Natural killer cell (primary cell): ENCODE results near the gene BCL2L11. TPM values are rescaled to one million over a fixed set of nuclear protein-coding genes. Genes with fewer than 3 reads are reported as not detected.

Experiments
- ATAC-seq, 3 donors: fragments of 150-1000 bp in 2 of 3; fragments of 200-7000 bp in 1 of 3; cut with Tn5 transposase; 1 replicate in 1 of 3; 2 replicates in 2 of 3; pipeline ENCODE4 v1.10.0; 2021; ENCODE audit warnings: mild to moderate bottlenecking in 2 of 3, moderate library complexity in 2 of 3
- DNase-seq, 2 donors: peaks; one replicate each; pipeline versions ENCODE4 v3.0.0 to v3.0.0-alpha.2; 2013 to 2021; ENCODE audit warnings: mixed read lengths in 1 of 2
- H3K27ac ChIP-seq: one replicate; pipeline ENCODE4 v1.5.1; 2013; ENCODE audit warnings: mild to moderate bottlenecking, low read length
- H3K27me3 ChIP-seq: one replicate; pipeline ENCODE4 v1.6.1; 2013; ENCODE audit warnings: low read length; ENCODE audit not compliant: control insufficient read depth, insufficient read depth
- H3K36me3 ChIP-seq: one replicate; pipeline ENCODE4 v1.6.1; 2013; ENCODE audit warnings: low read length; ENCODE audit not compliant: control insufficient read depth, insufficient read depth
- H3K4me1 ChIP-seq: one replicate; pipeline ENCODE4 v1.6.1; 2013; ENCODE audit warnings: low read length; ENCODE audit not compliant: control insufficient read depth, insufficient read depth
- H3K4me3 ChIP-seq: one replicate; pipeline ENCODE4 v1.5.1; 2013; ENCODE audit warnings: low read length
- H3K9me3 ChIP-seq: one replicate; pipeline ENCODE4 v1.6.1; 2013; ENCODE audit warnings: low read length; ENCODE audit not compliant: control insufficient read depth, insufficient read depth
- H3K27ac Mint-ChIP-seq, 2 donors: one replicate each; pipeline ENCODE4 v1.8.0; 2022; ENCODE audit warnings: mild to moderate bottlenecking in 2 of 2, mixed read lengths in 2 of 2, moderate library complexity in 1 of 2
- H3K27me3 Mint-ChIP-seq, 2 donors: one replicate each; pipeline ENCODE4 v1.8.0; 2022; ENCODE audit warnings: low read depth in 2 of 2, mixed read lengths in 2 of 2
- H3K36me3 Mint-ChIP-seq: one replicate; pipeline ENCODE4 v1.8.0; 2022; ENCODE audit warnings: mixed read lengths
- H3K4me1 Mint-ChIP-seq, 2 donors: one replicate each; pipeline ENCODE4 v1.8.0; 2022; ENCODE audit warnings: mixed read lengths in 2 of 2
- H3K4me3 Mint-ChIP-seq: one replicate; pipeline ENCODE4 v1.8.0; 2022; ENCODE audit warnings: mild to moderate bottlenecking, moderate library complexity, mixed read lengths
- H3K9me3 Mint-ChIP-seq, 2 donors: one replicate each; pipeline ENCODE4 v1.8.0; 2022; ENCODE audit warnings: mixed read lengths in 2 of 2
- WGBS: methylation state at CpG from one replicate; pipeline ENCODE4 v1.1.7; 2013; ENCODE audit warnings: missing lambda C conversion rate; ENCODE audit not compliant: insufficient coverage; 5-methylcytosine and 5-hydroxymethylcytosine counted together
- intact Hi-C: fragments of 100-400 bp; cut with micrococcal nuclease; formaldehyde crosslinking; loops from one replicate; pipeline ENCODE4 v1.14.2; 2022
- total RNA-seq, 4 donors: library from RNA; stranded (reverse); fragments of 120-200 nt in 1 of 4; gene quantifications; one replicate each; pipeline versions ENCODE4 v1.2.3 to v1.2.4, GENCODE V29; 2013 to 2022
- TF ChIP-seq, protein P1 (sequence below): fragments of 200-600 bp; IDR thresholded peaks from one replicate; pipeline ENCODE4 v1.8.0; 2022; ENCODE audit warnings: antibody characterized with exemption

BCL2L11 gene
- total RNA-seq, 3 donors from 2014 or later (not counting 1 experiment from before 2014, with no cell fraction given), result 27.4 to 56.9 (median 39.9) TPM

DNA sequence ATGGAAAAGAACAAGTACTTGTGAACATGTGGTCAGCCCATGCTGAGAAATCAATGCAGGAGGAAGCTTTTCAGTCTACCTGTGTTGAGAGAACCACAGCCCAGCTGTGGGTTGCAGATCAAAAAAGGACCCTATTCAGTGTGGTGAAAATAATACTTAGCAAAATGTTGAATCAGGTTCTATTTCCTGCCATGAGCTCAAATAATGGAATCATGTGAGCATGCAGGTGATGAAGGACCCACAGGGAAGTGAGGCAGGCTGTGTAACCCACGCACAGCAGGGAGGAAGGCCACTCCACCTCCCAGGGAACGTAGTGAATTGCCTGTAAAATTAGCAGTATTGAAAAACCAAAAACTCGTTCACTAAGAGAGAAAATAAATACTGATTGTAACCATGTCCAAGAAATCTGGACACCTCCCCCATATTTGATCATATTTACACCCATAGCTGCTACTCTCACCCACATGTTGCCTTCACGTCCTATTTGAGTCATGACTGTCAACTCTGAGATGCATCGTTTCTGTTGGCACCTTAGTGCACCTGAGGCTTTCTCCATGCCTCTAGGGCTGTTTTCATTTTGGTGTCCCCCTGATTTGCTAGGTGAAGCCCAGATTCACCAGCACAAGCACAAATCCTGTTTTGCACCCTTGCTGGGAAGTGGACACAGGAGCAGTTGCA is 20.5 kb upstream of the BCL2L11 start:
- intact Hi-C loops, result no loop called here
- WGBS, result 75% methylated on average over 5 of the region's 5 CpGs
- H3K27ac ChIP-seq, result no peak overlapping the region
- H3K9me3 ChIP-seq, result no peaks in the 10 kb centered on the region
- Mint-ChIP-seq H3K27me3 (peaks cover 5 to 11% of the 10 kb centered on the region in 2 donors), H3K4me3 (no peak overlapping the region), H3K4me1 (peaks cover 6 to 7% of the 10 kb centered on the region in 2 donors), H3K9me3 (no peaks in the 10 kb centered on the region), H3K36me3 (no peaks in the 10 kb centered on the region), H3K27ac (no peak overlapping the region)
- no peaks in the 10 kb centered on the region for H3K27me3 ChIP-seq
- peaks cover 4% of the 10 kb centered on the region for H3K4me1 ChIP-seq
- H3K4me3 ChIP-seq, result no peak overlapping the region
- TF ChIP-seq, protein P1, sequence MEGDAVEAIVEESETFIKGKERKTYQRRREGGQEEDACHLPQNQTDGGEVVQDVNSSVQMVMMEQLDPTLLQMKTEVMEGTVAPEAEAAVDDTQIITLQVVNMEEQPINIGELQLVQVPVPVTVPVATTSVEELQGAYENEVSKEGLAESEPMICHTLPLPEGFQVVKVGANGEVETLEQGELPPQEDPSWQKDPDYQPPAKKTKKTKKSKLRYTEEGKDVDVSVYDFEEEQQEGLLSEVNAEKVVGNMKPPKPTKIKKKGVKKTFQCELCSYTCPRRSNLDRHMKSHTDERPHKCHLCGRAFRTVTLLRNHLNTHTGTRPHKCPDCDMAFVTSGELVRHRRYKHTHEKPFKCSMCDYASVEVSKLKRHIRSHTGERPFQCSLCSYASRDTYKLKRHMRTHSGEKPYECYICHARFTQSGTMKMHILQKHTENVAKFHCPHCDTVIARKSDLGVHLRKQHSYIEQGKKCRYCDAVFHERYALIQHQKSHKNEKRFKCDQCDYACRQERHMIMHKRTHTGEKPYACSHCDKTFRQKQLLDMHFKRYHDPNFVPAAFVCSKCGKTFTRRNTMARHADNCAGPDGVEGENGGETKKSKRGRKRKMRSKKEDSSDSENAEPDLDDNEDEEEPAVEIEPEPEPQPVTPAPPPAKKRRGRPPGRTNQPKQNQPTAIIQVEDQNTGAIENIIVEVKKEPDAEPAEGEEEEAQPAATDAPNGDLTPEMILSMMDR, result no peak
- no peaks in the 10 kb centered on the region for H3K36me3 ChIP-seq
- no peak for DNase-seq
- ATAC-seq, result no peak

DNA sequence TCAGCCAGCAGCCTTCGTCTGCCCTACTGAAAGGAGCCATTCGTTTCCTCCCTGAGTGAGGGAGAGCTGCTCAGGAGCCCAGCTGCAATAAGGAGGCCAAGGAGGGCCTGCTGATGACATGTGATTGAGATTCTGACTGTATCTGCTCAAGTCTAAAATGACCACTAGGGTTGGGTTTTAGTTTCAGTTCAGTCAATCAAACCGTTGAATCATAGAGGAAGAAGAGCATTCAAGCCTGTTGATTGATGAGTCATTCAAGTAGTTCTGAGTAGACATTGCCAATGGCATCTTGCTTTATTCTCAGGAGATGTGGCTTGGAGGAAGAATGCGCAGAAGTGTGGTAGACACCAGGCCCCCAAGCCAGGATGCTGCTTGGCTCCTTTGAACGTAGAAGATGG is 19.9 kb upstream of the BCL2L11 start:
- TF ChIP-seq, protein P1, result no peak
- no peaks in the 10 kb centered on the region for H3K36me3 ChIP-seq
- Mint-ChIP-seq H3K9me3 (no peaks in the 10 kb centered on the region), H3K4me3 (no peak overlapping the region), H3K27ac (no peak overlapping the region), H3K27me3 (peaks cover 8 to 17% of the 10 kb centered on the region in 2 donors), H3K36me3 (no peaks in the 10 kb centered on the region), H3K4me1 (peaks cover 6 to 7% of the 10 kb centered on the region in 2 donors)
- H3K4me3 ChIP-seq, result no peak overlapping the region
- peak in 1 of 2 donors; percentile 16 for DNase-seq
- H3K27ac ChIP-seq, result no peak overlapping the region
- peaks cover 4% of the 10 kb centered on the region for H3K4me1 ChIP-seq
- ATAC-seq, result peak in 2 of 3 donors; percentile 18 to 38
- WGBS, result 63% methylated on average over 5 of the region's 5 CpGs
- H3K27me3 ChIP-seq, result no peaks in the 10 kb centered on the region
- no peaks in the 10 kb centered on the region for H3K9me3 ChIP-seq
- intact Hi-C loops, result no loop called here

DNA sequence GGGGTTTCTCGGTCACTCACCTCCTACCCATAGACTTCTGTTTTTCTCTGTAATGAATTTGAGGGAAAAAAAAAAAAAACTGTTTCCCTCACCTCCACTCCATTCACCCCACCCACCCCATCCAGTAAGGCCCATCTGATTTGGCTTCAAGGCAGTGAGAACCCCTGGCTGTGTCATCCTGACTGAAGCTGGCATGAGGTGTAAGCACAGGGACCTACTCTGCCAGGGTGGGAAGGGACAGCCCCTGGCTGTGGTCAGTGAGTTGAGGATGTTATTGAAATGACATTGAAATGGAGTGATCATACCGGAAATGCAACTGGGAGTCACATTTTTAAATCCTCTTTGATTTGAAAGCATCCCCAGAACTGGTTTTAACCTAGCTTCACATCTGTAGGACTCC is 19.1 kb upstream of the BCL2L11 start:
- intact Hi-C loops, result no loop called here
- Mint-ChIP-seq H3K4me3 (no peak overlapping the region), H3K27ac (no peak overlapping the region), H3K27me3 (peaks cover 14 to 25% of the 10 kb centered on the region in 2 donors), H3K4me1 (peaks cover 6 to 7% of the 10 kb centered on the region in 2 donors), H3K9me3 (no peaks in the 10 kb centered on the region), H3K36me3 (no peaks in the 10 kb centered on the region)
- DNase-seq, result no peak
- TF ChIP-seq, protein P1, result no peak
- no peak for ATAC-seq
- Histone ChIP-seq H3K27ac (no peak overlapping the region), H3K4me1 (peaks cover 4% of the 10 kb centered on the region), H3K9me3 (no peaks in the 10 kb centered on the region), H3K27me3 (no peaks in the 10 kb centered on the region), H3K4me3 (no peak overlapping the region), H3K36me3 (no peaks in the 10 kb centered on the region)
- 88% methylated on average over 1 of the region's 2 CpGs for WGBS

DNA sequence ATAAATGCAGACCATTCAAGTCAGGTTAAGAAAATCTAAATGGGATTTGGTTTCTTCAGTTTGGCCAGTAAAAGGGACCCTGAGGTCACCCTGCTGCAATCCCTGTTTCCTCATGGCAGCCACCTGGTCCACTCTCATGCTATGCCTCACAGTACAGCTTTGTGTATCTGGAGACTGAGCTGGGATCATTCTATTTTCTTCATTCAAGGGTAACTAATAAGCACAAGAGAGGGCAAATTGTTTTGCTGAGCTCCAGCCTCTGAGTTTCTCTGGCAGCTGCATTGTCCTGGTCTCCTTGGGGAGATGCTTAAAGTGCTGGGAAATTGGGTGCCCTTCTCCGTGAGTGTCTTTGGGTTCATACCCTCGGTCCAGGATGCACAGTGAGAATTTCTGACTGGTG is 18.5 kb upstream of the BCL2L11 start:
- peaks cover 6 to 7% of the 10 kb centered on the region in 2 donors for H3K4me1 Mint-ChIP-seq
- Histone ChIP-seq H3K4me3 (no peak overlapping the region), H3K27ac (no peak overlapping the region), H3K4me1 (peaks cover 4% of the 10 kb centered on the region), H3K36me3 (no peaks in the 10 kb centered on the region), H3K27me3 (no peaks in the 10 kb centered on the region), H3K9me3 (no peaks in the 10 kb centered on the region)
- no peaks in the 10 kb centered on the region for H3K9me3 Mint-ChIP-seq
- DNase-seq (no peak), ATAC-seq (no peak)
- intact Hi-C loops, result no loop called here
- H3K36me3 Mint-ChIP-seq, result no peaks in the 10 kb centered on the region
- TF ChIP-seq, protein P1, result no peak
- no peak overlapping the region for H3K4me3 Mint-ChIP-seq
- peaks cover 14 to 28% of the 10 kb centered on the region in 2 donors for H3K27me3 Mint-ChIP-seq
- no peak overlapping the region for H3K27ac Mint-ChIP-seq
- WGBS, result 96% methylated on average over 2 of the region's 2 CpGs
